Effector CD8-positive, alpha-beta T cell (primary cell): ENCODE data around the gene RBM6.
"Not testable (repeated sequence)": the region's sequence is repeated elsewhere in the genome, so short reads cannot be mapped to it uniquely, and the experiment has no call there.

ENCODE experiments used
- DNase-seq: peaks from one replicate; lab custom pipeline; 2025; lab: John Stamatoyannopoulos, UW

The RBM6 gene

GRCh38 chr3:49976942-49977341 is 37.0 kb downstream of the RBM6 start:
- DNase-seq, result no peak

DNA sequence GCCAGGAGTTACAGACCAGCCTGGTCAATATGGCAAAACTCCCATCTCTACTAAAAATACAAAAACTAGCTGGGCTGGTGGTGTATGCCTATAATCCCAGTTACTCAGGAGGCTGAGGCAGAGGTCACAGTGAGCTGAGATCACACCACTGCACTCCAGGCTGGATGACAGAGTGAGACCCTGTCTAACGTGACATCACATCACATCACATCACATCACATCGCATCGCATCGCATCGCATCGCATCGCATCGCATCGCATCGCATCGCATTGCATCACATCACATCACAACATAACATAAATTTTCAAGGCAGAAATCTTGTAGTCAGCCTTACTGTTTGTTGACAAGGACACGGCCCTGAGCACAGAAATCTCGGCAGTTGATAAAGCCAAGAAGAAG is 44.4 kb downstream of the RBM6 start:
- no peak for DNase-seq

GRCh38 chr3:49992326-49992725 is 52.4 kb downstream of the RBM6 start:
- no peak for DNase-seq

- DNase-seq, result no peak
Observed at GRCh38 chr3:49994476-49994875, 54.5 kb downstream of the RBM6 start.

- no peak for DNase-seq
Observed at GRCh38 chr3:49996016-49996415, 56.1 kb downstream of the RBM6 start.

DNA sequence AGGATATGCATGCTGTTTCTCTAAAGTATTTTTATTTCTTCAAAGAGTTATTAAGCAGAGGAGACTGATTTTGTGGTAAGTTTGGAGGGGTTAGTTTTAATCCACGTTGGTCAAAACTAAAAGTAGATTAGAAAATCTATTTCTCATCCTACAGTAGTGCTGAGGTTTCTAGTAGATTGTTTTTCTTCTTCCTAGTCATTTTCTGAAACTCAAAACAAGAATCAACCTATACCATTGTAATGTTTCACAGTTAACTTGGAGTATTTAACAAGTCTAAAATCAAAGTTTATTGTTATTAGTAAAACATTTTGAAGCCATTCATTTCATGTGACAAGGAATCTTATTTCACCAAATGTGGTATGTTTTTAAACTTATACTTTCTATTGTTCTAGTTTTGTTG is 57.9 kb downstream of the RBM6 start:
- DNase-seq, result no peak

GRCh38 chr3:49998326-49998725 is 58.4 kb downstream of the RBM6 start:
- DNase-seq, result no peak

- DNase-seq, result no peak
Observed at GRCh38 chr3:50001511-50001910, 61.6 kb downstream of the RBM6 start.

- no peak for DNase-seq
Observed at GRCh38 chr3:50003216-50003615, 63.3 kb downstream of the RBM6 start.

GRCh38 chr3:50003824-50004223 is 63.9 kb downstream of the RBM6 start:
- no peak for DNase-seq

DNA sequence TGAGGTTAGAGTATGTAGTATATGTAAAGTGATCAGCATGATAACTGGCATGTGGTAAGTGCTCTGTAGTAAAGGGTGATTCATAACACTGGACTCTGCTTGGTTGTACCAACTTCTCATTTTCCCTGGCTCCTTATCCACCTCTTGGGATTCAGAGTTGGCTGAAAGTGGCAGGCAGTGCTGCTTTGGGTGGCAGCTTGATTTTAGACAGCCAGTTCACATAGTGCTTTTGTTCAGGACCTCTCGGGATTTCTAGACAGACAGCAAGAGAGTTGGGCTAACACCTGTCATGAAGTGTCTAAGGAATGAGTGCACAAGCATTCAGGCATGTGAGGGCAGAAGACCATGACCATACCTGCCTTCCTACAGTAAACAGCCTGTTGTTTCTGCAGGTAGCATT is 69.0 kb downstream of the RBM6 start:
- no peak for DNase-seq

GRCh38 chr3:50010959-50011358 is 71.0 kb downstream of the RBM6 start:
- DNase-seq, result no peak

DNA sequence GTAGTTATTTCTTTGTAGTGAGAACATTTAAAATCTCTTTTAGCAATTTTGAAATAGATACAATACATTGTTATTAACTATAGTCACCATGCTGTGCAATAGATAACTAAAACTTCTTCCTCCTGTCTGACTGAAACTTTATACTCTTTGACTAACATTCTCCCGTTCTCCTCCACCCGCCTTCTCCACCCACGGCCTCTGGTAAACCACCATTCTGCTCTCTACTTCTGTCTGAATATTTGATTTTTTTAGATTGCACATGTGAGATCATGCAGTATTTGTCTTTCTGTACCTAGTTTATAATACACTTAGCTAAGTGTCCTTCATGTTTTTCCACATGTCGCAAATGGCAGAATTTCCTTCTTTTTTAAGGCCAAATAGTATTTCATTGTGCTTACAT is 76.0 kb downstream of the RBM6 start:
- no peak for DNase-seq

- DNase-seq, result no peak
Observed at GRCh38 chr3:50028346-50028745, 88.4 kb downstream of the RBM6 start.

DNA sequence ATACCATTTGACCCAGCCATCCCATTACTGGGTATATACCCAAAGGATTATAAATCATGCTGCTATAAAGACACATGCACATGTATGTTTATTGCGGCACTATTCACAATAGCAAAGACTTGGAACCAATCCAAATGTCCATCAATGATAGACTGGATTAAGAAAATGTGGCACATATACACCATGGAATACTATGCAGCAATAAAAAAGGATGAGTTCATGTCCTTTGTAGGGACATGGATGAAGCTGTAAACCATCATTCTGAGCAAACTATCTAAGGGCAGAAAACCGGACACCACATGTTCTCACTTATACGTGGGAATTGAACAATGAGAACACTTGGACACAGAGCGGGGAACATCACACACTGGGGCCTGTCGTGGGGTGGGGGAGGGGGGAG is 91.3 kb downstream of the RBM6 start:
- not testable (repeated sequence) for DNase-seq

DNA sequence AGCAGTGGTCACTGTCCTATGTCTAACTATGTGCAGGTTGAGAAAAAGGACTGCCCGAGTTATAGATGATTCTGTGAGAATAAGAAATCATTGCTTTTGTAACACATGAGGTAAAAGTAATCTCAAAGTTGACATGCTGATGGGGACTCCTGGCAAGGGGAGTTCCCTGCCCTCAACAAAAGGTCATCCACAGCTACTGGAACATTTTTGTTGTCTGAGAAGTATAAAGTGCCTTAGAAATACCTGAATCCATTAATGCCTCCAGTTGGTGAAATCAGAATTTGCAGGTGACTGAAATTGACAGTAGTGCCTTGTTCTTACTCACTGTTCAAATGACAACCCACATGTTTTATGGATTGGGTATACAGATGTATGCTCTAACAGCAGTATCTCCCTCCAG is 105.0 kb downstream of the RBM6 start:
- no peak for DNase-seq

DNA sequence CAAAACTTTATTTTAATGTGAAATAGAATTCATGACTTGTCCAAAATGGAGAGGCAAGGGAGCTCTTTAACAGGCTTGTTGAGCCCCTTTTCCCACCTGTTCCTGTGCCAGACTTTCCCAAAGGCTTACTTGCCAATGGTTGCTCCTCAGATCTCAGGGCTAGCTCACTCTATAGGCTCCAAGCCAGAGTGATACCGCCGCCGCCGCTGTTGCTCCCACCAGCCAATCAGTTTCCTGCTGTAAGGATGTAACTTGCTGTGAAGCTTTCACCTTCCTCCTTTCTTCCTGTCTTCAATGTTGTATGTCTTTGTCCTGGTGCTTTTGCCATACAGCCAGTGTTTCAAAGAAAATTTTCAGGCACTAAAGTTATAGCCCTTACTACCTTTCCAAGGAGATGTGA is 107.5 kb downstream of the RBM6 start:
- no peak for DNase-seq

DNA sequence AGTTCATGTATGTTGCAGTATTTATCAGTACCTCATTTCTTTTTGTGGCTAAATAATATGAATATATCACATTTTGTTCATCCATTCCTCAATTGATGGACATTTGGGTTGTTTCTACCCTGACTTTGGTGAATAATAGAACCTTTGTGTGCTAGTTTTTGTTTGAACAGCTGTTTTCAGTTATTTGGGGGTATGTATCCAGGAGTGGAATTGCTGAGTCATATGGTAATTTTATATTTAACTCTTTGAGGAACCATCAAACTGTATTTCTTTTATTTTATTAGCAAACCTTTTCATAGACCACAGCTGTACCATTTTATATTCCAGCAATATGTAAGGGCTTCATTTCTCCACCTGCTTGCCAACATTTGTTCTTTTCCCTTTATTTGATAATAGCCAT is 110.4 kb downstream of the RBM6 start:
- no peak for DNase-seq

DNA sequence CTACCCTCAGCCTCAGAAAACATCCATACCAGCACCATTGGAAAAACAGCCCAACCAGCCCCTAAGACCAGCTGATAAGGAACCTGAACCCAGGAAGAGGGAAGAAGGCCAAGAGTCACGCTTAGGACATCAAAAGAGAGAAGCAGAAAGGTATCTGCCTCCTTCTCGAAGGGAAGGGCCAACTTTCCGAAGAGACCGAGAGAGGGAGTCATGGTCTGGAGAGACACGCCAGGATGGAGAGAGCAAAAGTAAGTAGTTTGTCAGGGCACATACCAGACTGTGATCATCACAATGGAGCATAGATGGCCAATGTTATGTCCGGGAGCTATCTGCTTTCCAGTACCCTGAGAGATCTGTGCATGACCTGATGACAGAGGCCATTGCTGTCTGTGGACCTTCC is 117.8 kb downstream of the RBM6 start:
- DNase-seq, result no peak

GRCh38 chr3:50068134-50068533 is 128.2 kb downstream of the RBM6 start:
- no peak for DNase-seq

DNA sequence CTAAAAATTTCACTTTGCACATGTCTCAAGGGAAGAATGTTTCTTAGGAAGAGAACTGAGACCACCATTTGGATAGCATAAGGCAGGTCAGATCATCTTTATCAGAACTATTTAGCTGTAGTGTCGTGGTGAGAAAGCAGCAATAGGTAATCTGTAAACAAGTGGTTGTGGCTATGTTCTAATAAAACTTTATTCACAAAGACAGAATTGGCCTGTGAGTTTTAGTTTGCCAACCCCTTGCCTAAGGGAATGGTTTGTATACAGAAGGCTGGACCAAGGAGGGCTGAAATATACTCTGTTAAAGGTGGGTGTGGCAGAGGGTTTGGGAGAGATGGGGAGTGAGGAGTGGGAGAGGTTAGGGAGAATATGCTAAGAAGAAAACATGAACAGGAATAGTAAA is 138.1 kb downstream of the RBM6 start:
- no peak for DNase-seq

- no peak for DNase-seq
Observed at GRCh38 chr3:50078622-50079021, 138.7 kb downstream of the RBM6 start.

DNA sequence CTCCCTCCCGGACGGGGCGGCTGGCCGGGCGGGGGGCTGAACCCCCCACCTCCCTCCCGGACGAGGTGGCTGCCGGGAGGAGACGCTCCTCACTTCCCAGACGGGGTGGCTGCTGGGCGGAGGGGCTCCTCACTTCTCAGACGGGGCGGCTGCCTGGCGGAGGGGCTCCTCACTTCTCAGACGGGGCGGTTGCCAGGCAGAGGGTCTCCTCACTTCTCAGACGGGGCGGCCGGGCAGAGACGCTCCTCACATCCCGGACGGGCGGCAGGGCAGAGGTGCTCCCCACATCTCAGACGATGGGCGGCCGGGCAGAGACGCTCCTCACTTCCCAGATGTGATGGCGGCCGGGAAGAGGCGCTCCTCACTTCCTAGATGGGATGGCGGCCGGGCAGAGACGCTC is 145.0 kb downstream of the RBM6 start:
- not testable (repeated sequence) for DNase-seq

- DNase-seq, result peak; percentile 80
Observed at GRCh38 chr3:50088725-50089608, 149.0 kb downstream of the RBM6 start, which contains the start of gene RBM5. Gene RBM5 (plus strand): TSS chr3:50088919. CDS start chr3:50090435, 1,516 bp downstream.
